ENCODE results near the gene CYP2S1.

DNA sequence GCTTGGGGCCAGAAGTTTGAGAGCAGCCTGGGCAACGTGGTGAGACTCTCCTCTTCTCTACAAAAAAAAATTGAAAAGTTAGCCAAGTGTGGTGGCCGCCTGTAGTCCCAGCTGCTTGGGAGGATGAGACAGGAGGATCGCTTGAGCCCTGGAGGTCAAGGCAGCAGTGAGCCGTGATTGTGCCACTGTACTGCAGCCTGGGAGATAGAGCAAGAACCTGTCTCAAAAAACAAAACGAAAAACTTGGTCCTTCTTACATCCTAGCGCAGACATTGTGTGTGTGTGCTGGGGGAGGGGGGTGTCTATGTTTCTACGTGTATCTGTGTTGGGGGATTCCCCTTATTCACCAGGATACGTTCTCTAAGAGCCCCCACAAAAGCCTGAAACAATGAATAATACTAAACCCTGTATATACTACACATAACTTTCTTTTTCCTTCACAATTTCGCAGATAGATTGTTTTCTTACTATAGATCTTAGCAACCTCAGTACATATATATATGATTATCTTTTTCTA, 33.9 kb downstream of the CYP2S1 start:
- TF ChIP-seq, protein P1, sequence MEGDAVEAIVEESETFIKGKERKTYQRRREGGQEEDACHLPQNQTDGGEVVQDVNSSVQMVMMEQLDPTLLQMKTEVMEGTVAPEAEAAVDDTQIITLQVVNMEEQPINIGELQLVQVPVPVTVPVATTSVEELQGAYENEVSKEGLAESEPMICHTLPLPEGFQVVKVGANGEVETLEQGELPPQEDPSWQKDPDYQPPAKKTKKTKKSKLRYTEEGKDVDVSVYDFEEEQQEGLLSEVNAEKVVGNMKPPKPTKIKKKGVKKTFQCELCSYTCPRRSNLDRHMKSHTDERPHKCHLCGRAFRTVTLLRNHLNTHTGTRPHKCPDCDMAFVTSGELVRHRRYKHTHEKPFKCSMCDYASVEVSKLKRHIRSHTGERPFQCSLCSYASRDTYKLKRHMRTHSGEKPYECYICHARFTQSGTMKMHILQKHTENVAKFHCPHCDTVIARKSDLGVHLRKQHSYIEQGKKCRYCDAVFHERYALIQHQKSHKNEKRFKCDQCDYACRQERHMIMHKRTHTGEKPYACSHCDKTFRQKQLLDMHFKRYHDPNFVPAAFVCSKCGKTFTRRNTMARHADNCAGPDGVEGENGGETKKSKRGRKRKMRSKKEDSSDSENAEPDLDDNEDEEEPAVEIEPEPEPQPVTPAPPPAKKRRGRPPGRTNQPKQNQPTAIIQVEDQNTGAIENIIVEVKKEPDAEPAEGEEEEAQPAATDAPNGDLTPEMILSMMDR (IDR thresholded peaks at IDR 0.05): no peak
- no peak for TF ChIP-seq POLR2A (IDR thresholded peaks at IDR 0.05)
